ENCODE measurements around the gene XCL2.

XCL2 gene

DNA sequence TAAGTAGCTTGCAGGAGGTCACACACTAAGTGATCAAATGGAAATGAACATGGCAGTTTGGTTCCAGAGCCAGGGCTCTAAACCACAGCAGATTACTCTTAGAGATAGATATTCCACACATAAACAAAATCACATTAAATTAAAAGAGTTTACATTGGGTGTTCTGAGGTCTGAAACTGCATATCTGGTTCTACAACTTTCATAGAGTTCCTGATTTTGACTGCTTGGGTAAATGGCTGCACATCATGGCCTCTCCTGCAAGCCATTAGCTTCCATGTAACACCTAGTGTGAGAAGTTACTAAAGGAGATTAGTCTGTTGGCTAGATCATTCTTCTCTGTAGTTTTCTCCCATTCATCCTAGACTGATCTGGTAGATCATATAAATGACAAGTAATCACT lies 12.8 kb upstream of the XCL2 start:
- TF ChIP-seq, protein P1, sequence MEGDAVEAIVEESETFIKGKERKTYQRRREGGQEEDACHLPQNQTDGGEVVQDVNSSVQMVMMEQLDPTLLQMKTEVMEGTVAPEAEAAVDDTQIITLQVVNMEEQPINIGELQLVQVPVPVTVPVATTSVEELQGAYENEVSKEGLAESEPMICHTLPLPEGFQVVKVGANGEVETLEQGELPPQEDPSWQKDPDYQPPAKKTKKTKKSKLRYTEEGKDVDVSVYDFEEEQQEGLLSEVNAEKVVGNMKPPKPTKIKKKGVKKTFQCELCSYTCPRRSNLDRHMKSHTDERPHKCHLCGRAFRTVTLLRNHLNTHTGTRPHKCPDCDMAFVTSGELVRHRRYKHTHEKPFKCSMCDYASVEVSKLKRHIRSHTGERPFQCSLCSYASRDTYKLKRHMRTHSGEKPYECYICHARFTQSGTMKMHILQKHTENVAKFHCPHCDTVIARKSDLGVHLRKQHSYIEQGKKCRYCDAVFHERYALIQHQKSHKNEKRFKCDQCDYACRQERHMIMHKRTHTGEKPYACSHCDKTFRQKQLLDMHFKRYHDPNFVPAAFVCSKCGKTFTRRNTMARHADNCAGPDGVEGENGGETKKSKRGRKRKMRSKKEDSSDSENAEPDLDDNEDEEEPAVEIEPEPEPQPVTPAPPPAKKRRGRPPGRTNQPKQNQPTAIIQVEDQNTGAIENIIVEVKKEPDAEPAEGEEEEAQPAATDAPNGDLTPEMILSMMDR (IDR thresholded peaks at IDR 0.05; ENCODE audit: low read depth, low read length, missing control alignments): no peak
- H3K4me3 ChIP-seq (replicated peaks; ENCODE audit: low read depth, low read length): no peak overlapping the region
- no peak for DNase-seq (ENCODE audit: extremely low read depth, low read depth)

DNA sequence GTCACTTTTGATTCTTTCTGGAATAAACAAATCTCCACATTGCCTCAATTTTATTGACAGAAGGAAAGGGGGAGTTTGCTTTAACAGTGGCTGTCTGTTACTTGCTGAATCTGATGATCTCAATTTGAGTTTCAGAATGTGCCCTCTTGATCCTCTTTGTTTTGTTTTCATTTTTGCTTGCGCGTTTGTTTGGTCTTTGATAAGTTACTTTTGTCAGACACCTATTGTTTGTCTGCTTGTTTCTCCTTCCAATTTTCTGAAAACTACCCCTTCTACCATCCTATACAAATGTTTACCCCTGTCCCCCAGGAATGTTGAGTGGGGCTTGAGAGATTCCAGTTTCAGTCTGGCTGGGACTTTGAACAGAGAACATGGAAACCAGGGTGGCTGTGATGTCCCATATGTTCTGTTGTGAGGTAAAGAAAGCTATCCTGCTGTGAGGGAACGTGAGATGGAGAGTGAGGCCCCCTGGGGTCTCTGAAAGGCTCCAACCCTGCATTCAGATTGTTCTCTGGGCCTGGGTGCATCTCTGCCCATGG lies 11.8 kb upstream of the XCL2 start:
- TF ChIP-seq, protein P1 (IDR thresholded peaks at IDR 0.05; ENCODE audit: low read depth, low read length, missing control alignments): no peak
- no peak overlapping the region for H3K4me3 ChIP-seq (replicated peaks; ENCODE audit: low read depth, low read length)
- DNase-seq (ENCODE audit: extremely low read depth, low read depth): no peak

DNA sequence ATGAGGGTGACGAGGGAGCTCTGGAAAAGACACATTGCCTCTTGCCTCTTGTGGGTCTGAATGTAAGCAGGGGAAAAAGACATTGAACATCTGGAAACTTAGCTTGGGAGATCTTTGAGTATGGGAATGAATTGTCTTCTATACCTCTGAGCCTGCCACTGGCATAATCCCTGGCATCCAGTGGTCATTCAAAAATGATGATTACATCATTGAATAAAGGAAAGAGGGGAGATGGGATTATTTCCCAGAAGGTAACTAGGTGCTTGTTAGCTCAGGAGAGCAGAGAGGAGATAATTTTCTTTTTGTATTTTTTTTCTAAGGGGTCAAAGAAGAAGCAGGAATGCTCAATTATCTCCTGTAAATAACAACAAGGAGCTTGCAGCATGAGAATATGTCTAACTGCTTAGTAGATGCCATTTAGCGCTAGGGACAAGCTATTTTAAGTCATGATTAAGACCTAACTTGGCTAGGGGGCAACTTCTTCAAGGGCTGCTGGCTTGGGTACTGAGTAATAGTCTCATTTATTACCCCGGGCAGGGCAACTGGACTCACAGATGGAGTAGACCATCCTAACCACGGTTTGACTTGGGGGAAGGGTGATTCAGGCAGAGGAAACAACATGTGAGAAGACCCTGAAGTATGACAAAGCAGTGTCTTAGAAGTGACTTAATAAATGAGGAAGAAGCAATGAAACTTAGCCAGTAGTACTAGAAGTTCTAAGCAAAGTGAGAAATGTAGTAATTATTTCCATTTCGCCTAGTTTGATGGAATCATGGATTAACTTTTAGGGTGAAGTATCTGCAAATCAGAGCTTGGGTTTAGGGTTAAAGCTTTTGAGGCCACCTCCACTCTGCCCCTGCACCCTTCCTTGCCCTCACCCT lies 11.0 kb upstream of the XCL2 start:
- no peak for DNase-seq (ENCODE audit: extremely low read depth, low read depth)
- no peak overlapping the region for H3K4me3 ChIP-seq (replicated peaks; ENCODE audit: low read depth, low read length)
- TF ChIP-seq, protein P1 (IDR thresholded peaks at IDR 0.05; ENCODE audit: low read depth, low read length, missing control alignments): no peak

DNA sequence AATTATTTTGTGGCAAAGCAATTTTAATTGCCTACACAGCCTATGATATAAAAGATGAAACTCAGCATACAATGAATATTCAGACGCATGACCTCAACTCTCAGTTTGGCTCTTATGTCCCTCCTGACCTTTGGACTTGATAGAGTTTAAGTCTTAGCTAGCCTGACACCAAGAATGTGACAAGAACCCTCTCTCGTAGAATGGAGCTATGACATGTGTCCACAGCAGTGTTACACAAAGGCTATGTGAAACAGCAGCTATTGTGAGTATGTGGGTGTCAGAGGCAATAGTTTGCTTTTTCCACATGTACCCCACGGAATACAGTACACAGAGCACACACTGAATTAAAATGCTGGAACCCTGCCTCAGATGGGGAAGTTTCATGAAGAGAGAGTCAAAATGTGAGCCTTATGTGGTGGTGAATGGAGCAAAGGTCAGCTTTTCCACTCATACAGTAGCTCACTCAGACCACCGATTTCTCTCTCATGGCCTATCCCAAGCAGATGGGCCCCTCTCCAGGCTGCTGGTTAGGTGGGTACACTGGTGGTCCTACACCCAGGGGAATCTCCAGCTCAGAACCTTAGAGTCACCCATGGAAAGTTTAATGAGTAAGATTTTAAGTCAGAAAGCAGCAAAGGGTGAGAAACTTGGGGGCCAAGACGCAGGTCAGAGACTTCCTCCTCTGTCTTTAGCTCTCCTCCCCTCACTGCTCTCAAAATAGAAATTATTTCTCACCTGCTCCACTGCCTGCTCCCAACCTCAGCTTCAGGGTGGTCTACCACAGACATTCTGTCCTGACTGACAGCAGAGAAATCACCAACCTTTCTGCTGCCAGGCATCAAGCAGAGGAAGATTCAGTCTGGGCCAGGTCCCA lies 10.1 kb upstream of the XCL2 start:
- no peak for DNase-seq (ENCODE audit: extremely low read depth, low read depth)
- TF ChIP-seq, protein P1 (IDR thresholded peaks at IDR 0.05; ENCODE audit: low read depth, low read length, missing control alignments): no peak
- no peak overlapping the region for H3K4me3 ChIP-seq (replicated peaks; ENCODE audit: low read depth, low read length)

DNA sequence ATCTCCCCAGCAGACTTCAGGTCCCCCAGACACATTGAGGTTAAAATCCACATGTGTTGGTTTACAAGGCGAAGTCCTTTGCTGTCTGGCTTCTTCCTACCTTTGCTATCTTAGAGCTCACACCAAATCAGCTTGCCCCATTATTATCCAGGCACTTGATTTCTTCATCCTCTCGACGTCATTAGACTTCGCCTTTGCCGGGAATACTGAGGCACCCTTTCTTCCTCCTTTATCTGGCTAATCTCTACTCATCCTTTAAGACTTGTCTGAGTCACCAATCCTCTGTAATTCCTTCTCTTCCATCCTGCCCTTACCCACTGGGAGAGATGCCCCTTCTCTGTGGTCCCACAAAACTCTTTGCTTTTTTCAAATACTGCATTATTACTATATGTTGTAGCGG lies 9.2 kb upstream of the XCL2 start:
- no peak overlapping the region for H3K4me3 ChIP-seq (replicated peaks; ENCODE audit: low read depth, low read length)
- TF ChIP-seq, protein P1 (IDR thresholded peaks at IDR 0.05; ENCODE audit: low read depth, low read length, missing control alignments): no peak
- no peak for DNase-seq (ENCODE audit: extremely low read depth, low read depth)

DNA sequence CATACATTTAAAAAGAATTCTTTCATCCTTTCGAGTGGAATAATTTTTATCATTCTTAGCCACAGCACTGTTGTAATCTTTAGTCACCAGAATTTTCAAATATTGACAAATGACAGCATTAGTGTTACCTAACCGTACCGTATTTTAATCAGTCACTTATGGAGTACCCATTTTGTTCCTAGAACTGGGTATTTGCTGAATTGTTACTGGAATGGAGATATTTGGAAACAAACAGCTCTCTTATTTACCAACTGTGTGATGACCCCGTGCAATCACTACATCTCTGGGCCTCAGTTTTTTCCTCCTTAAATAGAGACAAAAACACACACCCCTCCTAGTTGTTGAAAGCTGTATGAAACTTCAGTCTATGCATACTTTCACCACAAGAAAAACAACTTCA lies 7.9 kb upstream of the XCL2 start:
- TF ChIP-seq, protein P1 (IDR thresholded peaks at IDR 0.05; ENCODE audit: low read depth, low read length, missing control alignments): no peak
- DNase-seq (ENCODE audit: extremely low read depth, low read depth): no peak
- H3K4me3 ChIP-seq (replicated peaks; ENCODE audit: low read depth, low read length): no peak overlapping the region
